GM21825 (cell line): ENCODE results near the gene LDLR.
"Not testable (repeated sequence)": the region's sequence is repeated elsewhere in the genome, so short reads cannot be mapped to it uniquely, and the experiment has no call there.

Source experiments
- ATAC-seq: cut with Tn5 transposase; IDR thresholded peaks from one replicate; pipeline ENCODE4 v1.9.1; 2021; ENCODE audit warnings: mild to moderate bottlenecking, moderate library complexity; ENCODE audit not compliant: unreplicated experiment

LDLR gene

DNA sequence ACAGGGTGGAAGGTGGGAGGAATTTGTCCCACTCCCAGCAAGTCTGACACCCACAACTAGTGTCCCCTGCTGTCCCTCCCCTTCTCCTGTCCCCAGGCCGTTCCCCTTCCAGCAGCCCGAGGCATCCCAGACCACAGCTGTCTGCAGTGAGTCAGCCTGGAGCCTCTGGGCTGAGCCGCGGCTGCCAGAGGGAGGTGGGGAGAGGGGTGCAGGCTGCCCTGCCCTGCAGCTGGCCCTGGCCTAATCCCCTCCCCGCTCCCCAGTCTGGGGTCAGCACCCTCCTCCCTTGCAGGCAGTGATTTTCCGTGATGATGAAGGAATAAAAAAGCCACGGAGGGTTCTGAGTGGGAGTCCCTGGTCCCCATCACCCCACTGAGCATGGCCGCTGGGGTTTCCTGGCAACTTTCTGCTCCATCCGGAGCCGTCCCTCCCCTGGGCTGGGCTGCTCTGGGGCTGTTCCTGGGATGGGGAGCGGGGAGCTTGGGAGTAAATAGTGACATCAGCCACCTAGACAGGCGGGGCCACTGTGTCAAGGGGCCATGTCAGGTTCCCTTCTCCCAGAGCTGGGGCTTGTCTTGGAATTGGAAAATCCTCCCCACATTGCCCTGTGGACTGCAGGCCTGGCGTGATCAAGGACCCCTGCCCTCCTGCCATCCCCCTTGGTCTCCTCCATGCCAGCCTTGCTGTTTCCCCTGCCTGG, 49.5 kb downstream of the LDLR start:
- ATAC-seq = no peak

DNA sequence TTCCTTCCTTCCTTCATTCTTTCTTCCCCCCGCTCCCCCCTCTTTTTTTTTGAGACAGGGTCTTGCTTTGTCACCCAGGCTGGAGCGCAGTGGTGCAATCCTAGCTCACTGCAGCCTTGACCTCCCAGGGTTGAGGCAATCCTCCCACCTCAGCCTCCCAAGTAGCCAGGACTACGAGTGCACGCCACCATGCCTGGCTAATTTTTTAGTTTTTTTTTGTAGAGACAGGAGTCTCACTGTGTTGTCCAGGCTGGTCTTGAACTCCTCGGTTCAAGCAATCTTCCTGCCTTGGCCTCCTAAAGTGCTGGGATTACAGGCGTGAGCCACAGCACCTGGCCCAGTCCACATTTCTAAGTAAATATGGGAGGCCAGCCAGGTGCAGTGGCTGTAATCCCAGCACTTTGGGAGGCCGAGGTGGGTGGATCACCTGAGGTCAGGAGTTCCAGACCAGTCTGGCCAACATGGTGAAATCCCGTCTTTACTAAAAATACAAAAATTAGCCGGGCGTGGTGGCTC, 50.8 kb downstream of the LDLR start:
- ATAC-seq = not testable (repeated sequence)

DNA sequence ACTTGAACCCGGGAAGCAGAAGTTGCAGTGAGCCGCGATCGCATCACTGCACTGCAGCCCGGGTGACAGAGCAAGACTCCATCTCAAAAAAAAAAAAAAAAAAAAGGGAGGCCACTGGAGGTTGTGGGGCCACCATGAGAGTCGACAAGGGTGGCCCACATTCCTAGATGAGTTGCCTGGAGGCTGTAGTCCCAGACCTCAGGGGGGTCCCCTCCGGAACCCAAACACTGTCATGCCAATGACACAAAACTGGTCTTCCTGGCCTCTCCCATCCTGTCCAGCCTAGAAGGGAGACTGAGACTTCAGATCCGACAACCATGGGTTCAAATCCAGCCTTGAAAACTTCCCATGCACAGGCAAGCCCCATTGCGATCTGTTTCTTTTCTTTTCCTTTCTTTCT, 51.6 kb downstream of the LDLR start:
- ATAC-seq = no peak

DNA sequence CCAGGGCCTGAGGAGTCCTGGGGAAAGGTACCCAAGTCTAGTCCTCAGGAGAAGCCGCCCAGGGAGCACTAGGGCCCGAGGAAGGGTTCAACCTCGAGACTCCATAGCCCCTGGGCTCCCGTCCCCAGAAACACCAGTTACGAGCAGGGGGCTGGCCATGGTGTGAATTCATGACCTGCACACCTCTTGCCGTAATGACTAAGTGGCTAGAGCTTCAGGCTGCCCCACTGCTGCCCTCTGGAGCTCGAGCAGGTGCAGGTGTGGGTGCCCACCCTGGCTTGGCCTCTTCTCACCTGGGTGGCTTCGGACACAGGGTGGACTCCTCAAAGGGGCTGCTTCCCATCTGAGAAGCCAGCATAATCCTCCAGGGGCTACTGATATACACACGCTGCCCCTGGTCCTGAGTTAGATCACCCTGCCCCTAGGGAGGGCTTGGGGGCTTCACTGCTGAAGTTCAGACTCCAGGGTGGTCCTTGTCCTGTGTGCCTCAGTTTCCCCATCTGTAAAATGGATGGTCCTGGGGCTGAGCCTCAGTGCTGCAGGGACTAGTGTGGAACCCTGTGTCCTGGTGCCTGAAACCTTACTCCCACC, 52.8 kb downstream of the LDLR start:
- ATAC-seq = no peak

DNA sequence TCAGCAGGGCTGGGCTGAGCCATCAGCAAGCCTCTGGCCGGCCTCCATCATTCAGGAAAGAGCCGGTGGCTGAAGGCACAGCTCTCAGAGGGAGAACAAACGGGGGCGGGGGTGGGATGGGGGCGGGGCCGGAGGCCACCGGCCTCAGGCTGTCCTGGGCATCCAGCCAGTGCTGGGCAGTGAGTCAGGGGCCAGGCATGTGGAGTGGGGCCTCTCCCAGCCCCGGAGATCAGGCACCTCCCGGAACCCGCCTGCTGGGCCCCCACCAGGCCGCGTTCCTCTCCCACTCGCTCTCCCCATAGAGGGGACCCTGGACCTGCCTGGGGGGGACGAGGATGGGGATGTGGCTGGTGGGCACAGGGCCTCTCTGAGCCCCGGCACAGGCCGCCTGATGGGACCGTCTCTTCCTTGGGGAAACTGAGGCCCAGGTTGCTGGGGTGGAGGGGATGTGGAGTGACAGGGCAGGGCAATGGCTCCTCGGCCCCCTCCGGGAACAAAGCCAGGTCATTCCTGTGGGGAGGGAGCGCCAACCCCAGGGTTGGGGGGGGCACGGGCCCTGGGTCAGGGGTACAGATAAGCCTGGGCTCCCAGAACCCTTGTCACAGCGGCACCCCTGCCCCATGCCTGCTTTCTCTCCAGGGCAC, 53.4 kb downstream of the LDLR start:
- ATAC-seq = no peak

DNA sequence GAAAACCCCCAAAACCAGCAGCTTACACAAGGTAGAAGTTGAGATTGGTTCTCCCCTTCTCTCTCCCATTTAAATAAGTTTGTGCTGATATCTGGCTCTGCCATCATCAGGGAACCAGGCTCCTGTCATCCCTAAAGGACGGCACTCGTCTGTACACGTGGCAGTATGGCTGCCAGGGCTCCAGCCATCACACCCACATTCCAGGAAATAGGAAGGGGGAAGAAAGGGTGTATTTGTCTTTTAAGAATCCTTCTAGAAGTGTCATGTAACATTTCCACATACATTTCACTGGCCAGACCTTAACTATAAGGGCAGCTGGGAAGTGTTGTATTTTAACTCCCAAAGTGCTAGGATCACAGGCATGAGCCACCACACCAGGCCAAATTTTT, 56.3 kb downstream of the LDLR start:
- ATAC-seq = no peak

DNA sequence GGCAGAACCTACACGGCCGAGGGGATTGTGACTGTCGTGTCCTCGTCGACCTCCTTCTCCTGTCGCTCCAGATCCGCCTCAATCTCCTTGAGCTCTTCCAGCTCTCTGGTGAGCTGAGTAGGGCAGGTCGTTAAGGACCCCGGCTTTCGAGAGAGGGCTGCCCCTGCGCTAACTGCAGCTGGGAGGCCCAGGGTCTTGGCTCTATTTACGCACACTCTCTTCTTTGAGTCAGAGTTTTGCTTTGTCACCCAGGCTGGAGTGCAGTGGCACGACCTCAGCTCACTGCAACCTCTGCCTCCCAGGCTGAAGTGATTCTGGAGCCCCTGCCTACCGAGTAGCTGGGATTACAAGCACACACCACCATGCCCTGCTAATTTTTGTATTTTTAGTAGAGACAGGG, 58.7 kb downstream of the LDLR start:
- no peak for ATAC-seq

DNA sequence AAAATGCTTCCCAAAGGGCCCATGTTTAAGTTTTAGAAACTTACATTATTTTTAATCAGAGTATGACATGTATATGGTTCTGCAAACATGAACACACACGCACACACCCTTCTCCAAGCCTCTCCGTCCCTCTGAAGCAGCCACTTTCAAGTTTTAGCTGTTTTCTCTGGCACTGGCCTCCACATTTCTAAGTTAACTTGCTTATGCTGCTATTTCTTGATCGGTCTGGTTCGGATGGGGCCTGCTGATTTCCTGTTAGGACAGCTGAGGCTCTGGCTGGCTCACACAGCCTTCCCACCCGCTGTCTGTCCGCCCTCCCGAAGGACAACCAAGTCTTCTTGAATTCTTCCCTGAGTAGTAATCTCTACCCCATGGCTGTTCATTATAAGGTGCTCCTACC, 61.9 kb downstream of the LDLR start:
- no peak for ATAC-seq

DNA sequence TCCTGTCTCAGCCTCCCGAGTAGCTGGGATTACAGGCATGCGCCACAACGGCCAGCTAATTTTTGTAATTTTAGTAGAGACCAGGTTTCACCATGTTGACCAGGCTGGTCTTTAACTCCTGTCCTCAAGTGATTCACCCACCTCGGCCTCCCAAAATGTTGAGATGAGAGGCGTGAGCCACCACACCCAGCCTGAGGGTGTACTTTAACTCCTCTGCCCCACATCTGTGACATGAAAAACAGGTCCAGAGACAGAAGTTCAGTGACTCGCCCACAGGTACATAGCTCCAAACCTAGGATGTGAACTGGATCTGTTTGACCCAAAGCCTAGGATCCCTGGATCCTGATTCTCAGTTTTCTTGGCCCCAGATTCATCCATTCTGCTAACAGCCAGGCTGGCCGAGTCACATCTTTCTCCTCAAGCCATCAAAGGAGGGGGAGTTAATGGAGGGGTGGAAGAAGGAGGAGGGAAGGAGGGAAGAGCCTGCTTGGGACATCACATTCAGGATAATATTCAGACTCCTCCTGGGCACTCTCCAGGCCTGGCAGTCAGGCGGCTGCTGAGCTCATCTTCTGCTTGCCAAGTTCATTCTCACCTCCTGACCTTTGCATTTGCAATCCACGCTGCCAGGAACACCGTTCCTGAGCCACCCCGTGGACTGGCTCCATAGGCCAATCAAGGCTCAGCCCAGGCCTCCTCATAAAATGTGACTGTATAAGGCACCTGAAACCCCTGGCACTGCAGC, 63.2 kb downstream of the LDLR start:
- ATAC-seq = no peak

DNA sequence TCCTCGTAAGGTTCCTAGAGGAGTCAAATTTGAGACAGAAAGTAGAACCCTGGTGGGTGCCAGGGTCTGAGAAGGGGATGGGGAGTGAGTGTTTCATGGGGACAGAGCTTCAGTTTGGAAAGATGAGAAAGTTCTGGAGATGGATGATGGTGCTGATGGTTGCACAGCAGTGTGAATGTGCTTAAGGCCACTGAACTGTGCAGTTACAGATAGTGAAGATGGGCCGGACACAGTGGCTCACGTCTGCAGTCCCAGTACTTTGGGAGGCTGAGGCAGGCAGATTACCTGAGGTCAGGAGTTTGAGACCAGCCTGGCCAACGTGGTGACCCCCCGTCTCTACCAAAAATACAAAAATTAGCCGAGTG, 65.4 kb downstream of the LDLR start:
- ATAC-seq = no peak

DNA sequence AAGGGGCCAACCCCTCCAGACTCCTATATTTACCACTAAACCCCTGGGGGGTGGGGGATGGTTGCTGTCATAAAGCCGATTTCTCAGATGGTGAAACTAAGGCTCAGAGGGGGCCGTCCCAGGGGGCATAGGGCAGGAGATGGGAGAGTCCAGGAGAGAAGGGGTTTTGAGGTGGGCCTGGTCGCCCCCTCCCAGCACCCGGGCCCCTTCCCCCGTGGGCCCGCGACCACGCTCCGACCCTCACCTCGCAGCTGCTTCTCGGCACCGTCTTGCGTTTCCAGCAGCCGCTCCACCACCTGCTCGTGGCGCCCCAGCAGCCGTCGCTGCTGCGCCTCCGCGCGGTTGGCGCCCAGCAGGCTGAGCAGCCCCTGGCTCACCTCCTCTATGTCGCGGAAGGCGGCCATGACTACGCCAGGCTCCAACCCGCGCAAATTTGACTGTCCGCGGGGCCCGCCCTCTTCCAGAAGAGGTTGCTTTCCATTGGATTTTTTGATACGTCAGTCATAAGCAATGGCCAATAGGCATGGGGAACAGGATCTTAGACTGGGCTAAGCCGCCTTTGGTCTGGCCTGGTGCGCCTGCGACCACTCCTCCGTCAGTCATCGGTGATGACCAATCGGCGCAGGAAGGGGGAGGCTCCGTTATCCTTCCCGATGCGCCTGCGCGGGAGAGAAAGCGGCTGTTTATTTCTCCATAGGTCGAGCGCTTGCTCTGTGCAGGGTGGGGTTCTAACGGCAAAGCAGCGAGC, 66.3 kb downstream of the LDLR start, which contains the start of gene SPC24:
TSS of gene SPC24 (minus strand) at position 410 of the 748 bp plus-strand sequence. CDS start at position 404, 6 bp downstream.
- ATAC-seq = peak; percentile 97

DNA sequence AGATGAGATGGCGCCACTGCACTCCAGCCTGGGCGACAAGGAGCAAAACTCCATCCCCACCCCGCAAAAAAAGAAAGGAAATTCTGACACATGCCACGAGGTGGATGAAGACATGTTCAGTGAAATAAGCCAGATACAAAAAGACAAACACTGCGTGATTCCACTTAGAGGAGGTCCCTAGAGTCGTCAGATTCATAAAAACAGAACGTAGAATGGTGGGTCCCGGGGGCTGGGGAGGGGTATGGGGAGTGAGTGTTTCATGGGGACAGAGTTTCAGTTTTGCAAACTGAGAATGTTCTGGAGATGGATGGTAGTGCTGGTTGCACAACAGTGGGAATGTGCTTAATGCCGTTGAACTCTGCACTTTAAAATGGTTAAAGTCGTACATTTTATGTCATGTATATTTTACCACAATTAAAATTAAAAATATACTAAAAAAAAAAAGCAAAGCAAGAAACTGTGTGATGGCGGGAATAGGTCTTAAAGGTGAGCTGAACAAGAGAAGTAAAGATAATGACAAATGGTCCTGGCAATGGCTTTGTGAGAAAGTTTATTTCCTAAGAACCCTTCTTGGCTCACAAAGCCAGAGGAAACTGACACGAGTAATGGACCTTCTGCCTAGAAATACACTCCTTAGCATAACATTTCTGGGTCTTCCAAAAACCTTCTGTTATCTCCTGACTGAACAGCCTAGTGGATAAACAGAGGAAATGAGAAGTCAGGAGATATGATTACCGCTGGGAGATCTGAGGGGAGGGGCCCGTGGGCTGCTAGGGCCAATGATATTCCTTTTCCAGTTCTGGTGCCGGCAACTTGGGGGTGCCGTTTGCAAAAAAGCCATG, 70.6 kb downstream of the LDLR start:
- ATAC-seq = no peak

DNA sequence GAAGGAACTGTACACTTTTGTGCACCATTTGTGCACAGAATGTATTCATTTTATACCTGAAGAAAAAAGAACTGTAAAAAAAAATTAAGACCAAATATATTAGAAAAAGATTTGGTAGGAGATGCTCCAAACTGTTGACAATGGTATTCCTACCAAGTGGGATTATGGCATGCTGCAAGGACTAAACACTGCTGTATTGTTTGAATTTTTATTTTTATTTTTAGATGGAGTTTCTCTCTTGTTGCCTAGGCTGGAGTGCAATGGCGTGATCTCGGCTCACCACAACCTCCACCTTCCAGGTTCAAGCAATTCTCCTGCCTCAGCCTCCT, 71.1 kb downstream of the LDLR start:
- ATAC-seq = not testable (repeated sequence)

DNA sequence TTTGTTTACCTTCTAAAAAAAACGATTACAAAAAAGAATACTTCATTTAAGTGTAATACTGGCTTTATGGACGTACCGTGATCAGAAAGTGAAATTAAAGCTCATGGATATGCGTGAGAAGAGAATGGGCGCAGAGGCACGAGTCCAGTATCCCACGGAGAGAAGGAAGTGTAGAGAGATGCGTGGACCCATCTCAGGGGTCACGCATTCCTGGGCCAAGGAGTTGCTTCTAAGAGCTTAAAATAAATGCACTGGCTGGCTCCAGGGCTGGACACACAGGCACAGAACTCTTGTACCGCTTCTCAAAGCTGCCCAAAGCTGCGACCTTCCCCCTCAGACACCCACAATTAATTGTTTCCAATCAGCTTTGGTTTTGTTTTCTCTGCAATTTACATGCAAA, 75.0 kb downstream of the LDLR start:
- no peak for ATAC-seq

DNA sequence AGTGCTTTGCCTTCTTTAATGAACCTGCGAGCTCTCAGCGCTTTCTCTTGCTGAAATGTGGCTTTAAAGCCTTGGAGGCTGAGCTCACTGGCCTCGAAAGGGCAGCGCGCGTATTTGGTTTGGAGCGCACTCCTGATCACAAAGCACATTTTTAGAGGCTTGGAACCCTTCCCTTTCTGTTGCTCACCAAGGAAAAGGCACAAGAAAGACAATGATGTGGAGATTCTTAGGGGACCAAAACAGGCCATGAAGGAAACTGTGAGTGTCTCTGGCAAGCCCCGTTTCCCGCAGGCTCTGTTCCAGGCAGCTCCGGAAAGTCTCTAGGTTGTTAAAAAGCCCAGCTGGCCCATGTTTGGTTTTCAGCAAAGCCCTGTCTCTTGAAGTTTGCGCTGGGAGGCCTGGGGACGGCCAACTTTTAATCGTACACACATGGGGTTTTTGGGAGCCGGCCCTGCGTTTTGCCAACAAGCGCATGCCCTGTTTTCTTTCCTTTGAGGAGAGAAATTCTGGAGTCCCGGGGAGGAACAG, 75.7 kb downstream of the LDLR start:
- no peak for ATAC-seq

DNA sequence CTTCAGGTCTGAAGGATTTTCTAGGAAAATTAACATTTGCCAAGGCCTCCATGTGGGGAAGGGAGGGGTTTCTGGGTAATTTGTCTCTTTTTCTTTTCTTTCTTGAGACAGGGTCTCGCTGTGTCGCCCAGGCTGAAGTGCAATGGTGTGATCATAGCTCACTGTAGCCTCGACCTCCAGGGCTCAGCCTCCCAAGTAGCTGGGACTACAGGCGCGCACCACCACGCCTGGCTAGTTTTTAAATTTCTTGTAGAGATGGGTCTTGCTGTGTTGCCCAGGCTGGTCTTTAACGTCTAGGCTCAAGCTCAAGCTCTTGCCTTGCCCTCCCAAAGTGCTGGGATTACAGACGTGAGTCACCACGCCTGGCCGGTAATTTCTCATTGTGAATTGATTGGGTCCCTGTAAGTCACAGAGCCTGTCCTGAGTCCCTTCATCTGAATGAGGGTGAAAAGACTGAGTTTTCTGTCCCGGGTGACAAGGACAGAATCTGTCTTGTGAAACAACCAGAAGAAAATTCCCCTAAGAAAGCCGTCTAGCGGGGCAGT, 76.3 kb downstream of the LDLR start:
- no peak for ATAC-seq

DNA sequence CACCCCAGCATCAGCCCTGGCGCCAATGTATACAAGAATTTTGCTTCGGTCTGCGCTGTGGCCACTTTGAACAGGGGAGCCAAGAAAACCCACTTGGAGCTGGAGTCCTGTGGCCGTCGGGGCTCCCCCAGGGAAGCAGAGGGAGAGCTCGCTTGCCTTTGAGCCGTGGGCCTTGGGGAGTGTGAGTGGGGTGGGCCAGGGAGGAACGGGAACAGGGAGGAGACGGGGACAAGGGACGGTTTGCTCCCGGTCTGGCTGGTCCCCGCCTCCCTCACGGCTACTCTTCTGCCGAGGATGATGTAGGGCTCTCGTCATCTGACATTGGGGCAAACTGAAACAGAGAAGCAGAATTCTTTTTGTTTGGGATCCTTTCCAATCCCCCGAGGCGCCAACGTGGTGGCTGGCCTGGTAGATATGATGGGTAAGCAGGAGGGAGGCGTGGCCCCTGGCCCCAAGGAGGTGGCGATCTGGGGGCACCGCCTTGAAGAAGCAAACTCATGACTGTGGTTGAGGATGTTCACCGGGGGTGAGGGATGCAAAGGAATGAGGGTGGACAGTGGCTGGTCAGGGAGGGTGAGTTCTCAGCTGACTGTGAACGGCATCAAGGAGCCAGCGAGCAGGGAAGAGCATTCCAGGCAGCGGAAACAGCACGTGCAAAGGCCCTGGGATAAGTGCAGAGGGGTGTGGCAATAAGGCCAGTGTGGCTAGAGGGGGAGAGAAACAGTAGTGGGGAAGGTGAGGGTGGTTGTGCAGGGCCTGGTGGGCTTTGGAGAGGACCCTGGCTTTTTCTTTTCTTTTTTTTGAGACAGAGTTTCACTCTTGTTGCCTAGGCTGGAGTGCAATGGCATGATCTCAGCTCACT, 77.2 kb downstream of the LDLR start:
- no peak for ATAC-seq

DNA sequence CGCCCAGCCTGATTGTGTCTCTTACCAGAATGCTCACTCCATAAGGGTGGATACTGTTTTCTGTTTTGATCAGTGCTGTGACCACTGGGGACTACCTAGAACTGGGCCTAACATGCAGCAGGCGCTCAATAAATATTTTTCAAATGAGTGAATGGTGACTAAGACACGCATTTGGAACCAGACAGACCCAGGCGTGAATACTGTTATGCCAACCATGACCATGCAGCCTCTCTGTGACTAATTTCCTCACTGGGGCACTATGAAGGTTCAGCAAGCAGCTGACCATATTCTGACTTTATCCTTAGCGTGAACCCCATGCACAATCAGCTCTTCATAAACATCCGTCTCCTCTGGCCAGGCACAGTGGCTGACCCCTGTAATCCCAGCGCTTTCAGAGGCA, 79.3 kb downstream of the LDLR start:
- no peak for ATAC-seq
